KBM-7 (cell line): ENCODE data around the gene FAM3C.

Source experiments
- DNase-seq: peaks from one replicate; pipeline ENCODE4 v3.0.0-alpha.2; 2015
- in situ Hi-C: fragments of 300-500 bp; cut with MboI; formaldehyde crosslinking; loops from 2 replicates; pipeline ENCODE4 v1.14.3; 2020; ENCODE audit warnings: low sequenced_read_pairs, low pct_unique_long_range_greater_than_20kb, mixed read lengths

Gene FAM3C

GRCh38 chr7:121313220-121313792 is 82.8 kb downstream of the FAM3C start:
- no peak for DNase-seq
- in situ Hi-C loops: no loop called here

DNA sequence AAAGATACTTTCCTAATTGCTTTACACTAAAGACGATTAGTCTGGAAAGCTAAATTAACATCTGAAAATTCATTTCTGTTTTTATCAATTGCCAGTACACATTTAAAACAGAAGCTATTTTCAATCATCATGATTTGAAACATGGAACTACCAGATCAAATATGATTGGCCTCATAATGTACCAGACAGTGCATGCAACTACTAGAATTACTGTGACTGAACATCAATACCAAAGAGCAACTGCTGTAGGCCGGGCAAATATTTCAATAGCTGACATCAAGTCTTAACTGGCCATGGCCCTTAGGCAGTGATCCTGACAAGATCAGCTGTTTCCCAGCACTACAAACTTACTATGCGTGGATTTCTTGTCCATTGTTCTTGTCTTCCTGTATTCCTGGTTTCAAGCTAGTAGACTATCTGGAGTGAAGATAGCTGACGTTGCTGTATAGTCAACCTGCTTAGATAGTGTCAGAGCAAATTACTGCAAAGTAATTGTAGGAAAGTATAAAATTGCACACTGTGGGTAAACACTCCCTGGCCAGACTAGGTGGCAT is 89.0 kb downstream of the FAM3C start:
- in situ Hi-C loops: no loop called here
- no peak for DNase-seq

GRCh38 chr7:121306565-121306964 is 89.5 kb downstream of the FAM3C start:
- DNase-seq: no peak
- in situ Hi-C loops: no loop called here

GRCh38 chr7:121305109-121305508 is 91.0 kb downstream of the FAM3C start:
- no peak for DNase-seq
- in situ Hi-C loops: no loop called here

- no peak for DNase-seq
- in situ Hi-C loops: no loop called here
Measured at GRCh38 chr7:121304102-121304658, 91.9 kb downstream of the FAM3C start.

DNA sequence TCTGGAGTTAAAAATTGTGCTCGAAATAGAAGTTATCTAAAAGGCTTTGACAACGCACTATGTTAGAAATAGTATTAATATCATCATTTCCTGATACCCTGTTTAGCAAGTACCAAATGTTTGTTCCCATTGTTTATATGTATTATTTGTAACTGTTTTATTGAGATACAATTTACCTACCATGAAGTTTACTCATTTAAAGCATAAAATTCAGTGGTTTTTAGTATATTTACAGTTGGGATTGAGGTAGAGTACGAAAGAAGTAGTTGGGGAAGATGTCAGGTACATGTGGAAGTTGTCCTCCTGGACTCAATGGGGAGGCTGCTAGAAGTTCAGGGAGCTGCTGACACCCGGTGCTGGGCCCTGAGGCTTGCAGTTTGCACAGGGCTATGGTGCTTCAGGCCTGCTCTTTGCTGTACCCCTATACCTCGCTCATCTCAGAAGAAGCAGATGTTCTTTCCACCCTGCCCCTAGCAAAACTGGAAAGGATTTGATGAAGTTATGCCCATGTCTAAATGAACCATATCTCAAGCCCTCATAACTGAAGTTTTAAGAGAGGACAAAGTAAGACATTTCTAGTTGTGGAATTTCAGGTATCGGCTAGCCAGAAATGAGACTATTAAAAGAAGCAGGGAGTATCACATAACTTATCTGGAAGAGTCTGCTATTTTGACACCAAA is 92.5 kb downstream of the FAM3C start:
- in situ Hi-C loops: no loop called here
- DNase-seq: no peak

DNA sequence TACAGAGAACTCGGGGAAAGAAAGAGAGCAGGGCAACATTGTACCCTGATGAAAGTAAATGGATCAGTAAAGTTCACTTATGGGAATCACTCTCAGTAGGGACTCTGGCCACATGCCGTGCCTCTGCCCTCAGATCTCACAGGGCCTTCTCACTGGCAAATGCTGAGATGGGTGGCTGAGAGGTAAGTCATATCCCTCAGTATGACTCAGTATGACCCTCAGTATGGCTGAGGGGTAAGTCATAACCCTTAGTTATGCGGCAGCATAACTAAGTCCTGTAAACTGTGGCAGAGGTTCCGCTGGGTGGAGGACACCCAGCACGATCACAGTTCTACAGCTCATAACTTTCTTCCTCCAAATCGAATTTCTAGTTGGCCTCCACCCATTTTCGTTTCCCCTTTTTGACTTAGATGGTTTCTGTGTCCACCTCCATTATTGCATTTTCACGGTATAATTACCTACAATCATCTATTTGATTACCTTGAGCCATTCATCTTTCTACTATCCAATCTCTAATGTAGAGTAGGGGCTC is 93.8 kb downstream of the FAM3C start:
- in situ Hi-C loops: no loop called here
- DNase-seq: no peak

DNA sequence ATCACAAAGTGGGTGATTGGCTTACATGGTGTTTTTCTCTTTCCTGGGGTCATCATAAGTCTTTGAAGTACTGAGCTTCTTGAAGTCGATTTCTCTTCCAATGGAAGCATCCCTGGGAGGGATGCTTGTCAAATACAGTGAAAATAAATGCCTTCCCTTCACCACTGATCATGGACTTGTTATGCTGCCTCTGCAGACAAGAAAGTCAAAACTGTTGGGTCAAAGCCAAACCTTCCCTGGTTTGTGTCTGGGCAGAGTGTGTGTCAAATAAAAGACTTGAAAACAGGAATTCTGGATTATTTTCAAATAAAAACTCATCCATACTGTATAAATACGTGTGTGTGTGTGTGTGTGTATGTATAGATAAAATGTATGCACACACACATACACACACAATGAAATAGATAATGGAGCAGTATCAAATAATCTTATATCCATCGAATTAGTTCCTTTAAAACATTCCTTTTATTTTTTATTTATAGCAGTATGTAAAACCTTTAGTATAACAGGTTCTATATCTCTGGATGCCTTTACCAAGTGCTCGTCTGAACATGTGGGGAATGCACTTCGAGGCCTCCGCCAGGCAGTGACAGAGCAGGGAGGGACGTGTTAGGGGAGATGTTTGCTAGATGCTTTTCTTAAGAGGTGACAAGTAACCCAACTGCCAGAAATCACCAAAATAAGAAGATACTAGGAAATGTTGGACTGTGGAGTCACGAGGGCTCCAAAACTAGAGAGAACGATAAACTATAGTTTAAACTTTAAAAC is 94.5 kb downstream of the FAM3C start:
- in situ Hi-C loops: no loop called here

DNA sequence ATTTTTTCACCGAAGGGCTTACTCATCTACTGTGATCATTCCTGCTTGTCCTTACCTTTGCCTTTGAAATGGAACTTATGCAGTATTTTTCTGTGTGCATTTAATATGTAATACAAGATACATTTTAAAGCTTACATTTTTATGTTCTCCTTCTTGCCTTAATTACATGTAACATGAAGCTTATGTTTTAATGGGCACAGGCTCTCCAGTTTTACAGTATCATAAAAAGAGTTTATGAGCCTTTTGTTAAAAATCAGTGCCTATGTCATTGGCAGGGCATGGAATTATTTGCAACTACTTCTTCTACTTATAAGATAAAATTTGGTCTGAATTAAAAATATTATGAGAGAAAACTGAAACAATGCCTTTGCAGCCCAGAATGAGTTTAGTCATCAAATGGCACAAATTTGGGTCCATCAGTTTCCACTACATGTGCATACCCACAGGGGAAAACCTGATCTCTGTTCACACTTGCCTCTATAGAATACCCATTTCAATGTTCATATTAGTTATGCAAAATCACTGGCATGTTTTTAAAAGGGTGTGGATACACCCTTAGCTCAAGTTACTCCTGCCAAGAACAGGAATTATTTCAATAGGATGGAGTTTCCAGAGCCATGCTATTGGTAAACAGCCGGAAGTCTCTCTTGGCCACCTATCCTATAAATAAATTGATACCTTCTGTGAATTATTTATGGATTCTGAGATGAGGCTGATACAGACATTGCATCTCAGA is 95.3 kb downstream of the FAM3C start:
- in situ Hi-C loops: no loop called here
- DNase-seq: no peak

More for the DNA sequence above, 94.5 kb downstream of the FAM3C start:
- DNase-seq: no peak
